ENCODE results near the gene OPCML.

The OPCML gene

DNA sequence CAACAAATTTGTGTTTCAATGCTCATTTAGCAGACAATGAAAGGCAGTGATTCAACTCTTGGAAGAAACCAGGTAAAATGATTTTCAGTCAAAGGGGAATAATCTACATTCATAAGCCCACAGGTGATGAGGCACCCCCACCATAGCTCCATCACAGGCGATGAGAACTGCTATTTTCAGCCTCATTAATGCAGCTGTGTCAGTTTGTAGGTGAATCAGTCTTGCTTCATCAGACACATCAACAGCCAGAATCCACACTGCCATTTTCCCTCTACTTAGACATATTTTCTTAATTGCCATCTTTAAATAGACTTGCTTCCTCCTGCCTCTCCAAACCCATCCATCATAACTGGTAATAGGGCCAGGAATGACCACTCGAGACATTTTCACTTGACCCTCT lies 701.0 kb downstream of the OPCML start:
- TF ChIP-seq, protein P1, sequence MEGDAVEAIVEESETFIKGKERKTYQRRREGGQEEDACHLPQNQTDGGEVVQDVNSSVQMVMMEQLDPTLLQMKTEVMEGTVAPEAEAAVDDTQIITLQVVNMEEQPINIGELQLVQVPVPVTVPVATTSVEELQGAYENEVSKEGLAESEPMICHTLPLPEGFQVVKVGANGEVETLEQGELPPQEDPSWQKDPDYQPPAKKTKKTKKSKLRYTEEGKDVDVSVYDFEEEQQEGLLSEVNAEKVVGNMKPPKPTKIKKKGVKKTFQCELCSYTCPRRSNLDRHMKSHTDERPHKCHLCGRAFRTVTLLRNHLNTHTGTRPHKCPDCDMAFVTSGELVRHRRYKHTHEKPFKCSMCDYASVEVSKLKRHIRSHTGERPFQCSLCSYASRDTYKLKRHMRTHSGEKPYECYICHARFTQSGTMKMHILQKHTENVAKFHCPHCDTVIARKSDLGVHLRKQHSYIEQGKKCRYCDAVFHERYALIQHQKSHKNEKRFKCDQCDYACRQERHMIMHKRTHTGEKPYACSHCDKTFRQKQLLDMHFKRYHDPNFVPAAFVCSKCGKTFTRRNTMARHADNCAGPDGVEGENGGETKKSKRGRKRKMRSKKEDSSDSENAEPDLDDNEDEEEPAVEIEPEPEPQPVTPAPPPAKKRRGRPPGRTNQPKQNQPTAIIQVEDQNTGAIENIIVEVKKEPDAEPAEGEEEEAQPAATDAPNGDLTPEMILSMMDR (IDR thresholded peaks at IDR 0.05; ENCODE audit: insufficient read depth, low read length, missing control alignments): no peak
- POLR2A ChIA-PET: no interaction called here
- no peak for DNase-seq (ENCODE audit: low read depth, low spot score)
- CTCF ChIA-PET: no interaction called here
- no peak overlapping the region for H3K4me3 ChIP-seq (ENCODE audit: low read depth, low read length)

DNA sequence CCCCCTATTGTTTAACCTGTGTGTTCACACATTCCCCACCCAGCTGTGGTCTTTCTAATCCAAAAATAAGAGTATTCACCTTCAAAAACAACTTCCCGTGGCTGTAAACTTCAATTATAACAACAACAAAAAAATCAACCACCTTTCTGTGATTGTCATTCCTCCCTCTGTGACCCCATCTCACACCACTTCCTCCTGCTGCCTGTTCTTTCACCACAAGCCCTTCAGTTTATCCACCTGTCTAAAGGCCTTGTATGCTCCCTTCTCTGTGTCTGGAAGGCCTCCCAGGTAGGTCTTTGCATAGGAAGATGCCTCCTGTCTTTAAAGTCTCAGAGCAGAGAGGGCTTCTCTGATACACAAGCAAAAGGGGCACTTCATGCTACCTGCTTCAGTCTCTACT lies 707.7 kb downstream of the OPCML start:
- H3K4me3 ChIP-seq (ENCODE audit: low read depth, low read length): no peak overlapping the region
- POLR2A ChIA-PET: no interaction called here
- TF ChIP-seq, protein P1 (IDR thresholded peaks at IDR 0.05; ENCODE audit: insufficient read depth, low read length, missing control alignments): no peak
- DNase-seq (ENCODE audit: low read depth, low spot score): no peak
- CTCF ChIA-PET: no interaction called here

DNA sequence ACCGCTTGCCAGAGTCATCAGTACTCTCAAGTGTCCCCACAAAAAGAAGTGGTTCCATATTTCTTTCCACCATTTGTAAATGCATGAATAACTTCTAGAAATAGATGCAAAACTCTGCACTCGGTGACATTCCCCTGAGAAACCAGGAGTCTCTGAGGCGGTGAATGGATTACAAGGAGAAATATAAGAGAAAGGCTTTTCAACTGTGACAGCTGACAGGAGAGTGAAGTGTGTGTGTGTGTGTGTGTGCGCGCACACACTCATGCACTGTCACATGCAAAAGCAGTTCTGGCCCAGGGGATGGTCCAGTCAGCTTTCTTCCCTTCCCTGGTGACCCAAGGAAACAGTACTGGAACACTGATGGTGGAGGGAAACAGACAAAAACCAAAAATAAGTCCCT lies 710.0 kb downstream of the OPCML start:
- ChIA-PET POLR2A (no interaction called here), CTCF (interaction anchor here (0.7 to 1.7 kb wide), 2 partner anchors 16 to 695 kb away, joined by 3 to 5 read pairs; no protein-coding TSS in a partner anchor)
- DNase-seq (ENCODE audit: low read depth, low spot score): no peak
- TF ChIP-seq, protein P1 (IDR thresholded peaks at IDR 0.05; ENCODE audit: insufficient read depth, low read length, missing control alignments): no peak
- no peak overlapping the region for H3K4me3 ChIP-seq (ENCODE audit: low read depth, low read length)

DNA sequence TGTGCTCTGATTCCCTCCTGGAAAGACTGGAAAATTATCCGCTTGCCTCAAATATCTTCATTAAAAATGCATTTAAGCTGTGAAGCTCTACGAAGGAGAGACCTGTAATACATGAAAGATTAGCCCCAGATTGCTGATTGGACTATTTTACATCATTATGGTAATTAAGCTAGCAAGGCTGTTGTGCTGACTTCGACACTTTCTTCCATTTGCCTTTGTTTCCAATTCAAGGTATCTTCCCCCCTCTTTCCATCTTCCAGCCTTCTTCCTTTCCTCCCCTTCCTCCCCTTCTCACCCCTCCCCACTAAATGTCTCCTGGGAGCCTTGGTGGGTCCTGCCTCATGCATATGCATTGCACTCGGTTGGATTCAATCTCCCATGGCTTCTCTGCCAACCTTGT lies 710.8 kb downstream of the OPCML start:
- no peak for DNase-seq (ENCODE audit: low read depth, low spot score)
- ChIA-PET CTCF (interaction anchor here (0.7 to 1.7 kb wide), 5 partner anchors 11 to 694 kb away, joined by 3 to 5 read pairs (median 3); no protein-coding TSS in a partner anchor), POLR2A (interaction anchor here (0.8 to 1.4 kb wide), 2 partner anchors 53 to 64 kb away, joined by 4 read pairs; no protein-coding TSS in a partner anchor)
- no peak overlapping the region for H3K4me3 ChIP-seq (ENCODE audit: low read depth, low read length)
- TF ChIP-seq, protein P1 (IDR thresholded peaks at IDR 0.05; ENCODE audit: insufficient read depth, low read length, missing control alignments): no peak

DNA sequence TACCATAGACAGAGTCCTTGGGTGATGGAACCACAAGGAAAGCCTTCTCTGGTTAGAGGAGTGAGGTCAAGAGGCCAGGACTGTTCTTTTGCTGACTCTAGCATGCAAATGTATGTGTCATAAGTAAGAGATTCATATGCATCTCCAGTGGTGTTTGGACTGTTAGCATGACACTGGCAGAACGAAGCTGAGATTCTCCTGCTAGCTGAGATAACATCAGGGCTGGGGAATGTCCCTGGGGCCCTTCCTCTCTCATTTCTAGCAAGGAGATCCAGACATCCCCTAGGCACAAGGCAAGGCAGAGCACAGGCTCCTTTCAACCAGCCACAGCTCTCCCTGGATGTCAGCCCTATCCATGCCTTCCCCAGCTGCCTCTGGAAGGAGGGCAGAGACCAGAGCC lies 711.3 kb downstream of the OPCML start:
- CTCF ChIA-PET: interaction anchor here (0.7 to 1.7 kb wide), 5 partner anchors 12 to 471 kb away, joined by 3 to 5 read pairs (median 3); no protein-coding TSS in a partner anchor
- TF ChIP-seq, protein P1 (IDR thresholded peaks at IDR 0.05; ENCODE audit: insufficient read depth, low read length, missing control alignments): no peak
- POLR2A ChIA-PET: interaction anchor here (0.8 to 1.4 kb wide), 2 partner anchors 54 to 65 kb away, joined by 4 read pairs; no protein-coding TSS in a partner anchor
- no peak overlapping the region for H3K4me3 ChIP-seq (ENCODE audit: low read depth, low read length)
- DNase-seq (ENCODE audit: low read depth, low spot score): peak; percentile 78

DNA sequence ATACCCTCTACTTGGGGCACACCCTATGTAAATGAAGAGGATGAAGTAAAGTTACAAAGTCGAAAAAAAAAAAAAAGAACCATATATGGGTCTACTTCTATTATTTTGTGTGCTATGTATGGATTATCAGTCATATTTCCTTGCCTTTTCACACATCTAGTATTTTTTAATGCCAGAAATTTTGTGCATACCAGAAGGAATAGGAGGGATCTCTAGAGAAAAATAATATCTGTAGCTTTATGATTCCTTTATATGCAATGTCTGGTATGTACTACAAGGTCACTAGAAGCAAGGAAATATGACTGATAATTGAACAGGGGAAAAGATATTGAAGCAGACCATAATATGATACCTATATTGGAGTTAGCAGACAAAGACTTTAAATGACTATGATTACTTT lies 713.4 kb downstream of the OPCML start:
- DNase-seq (ENCODE audit: low read depth, low spot score): no peak
- CTCF ChIA-PET: no interaction called here
- TF ChIP-seq, protein P1 (IDR thresholded peaks at IDR 0.05; ENCODE audit: insufficient read depth, low read length, missing control alignments): no peak
- H3K4me3 ChIP-seq (ENCODE audit: low read depth, low read length): no peak overlapping the region
- POLR2A ChIA-PET: interaction anchor here (0.7 kb wide), 2 partner anchors 108 to 154 kb away, joined by 4 read pairs; no protein-coding TSS in a partner anchor
